GM13976 (cell line): ENCODE results near the gene SDE2.

Experiments
- DNase-seq: peaks from one replicate; pipeline ENCODE4 v3.0.0; 2012; ENCODE audit warnings: low spot score
- CTCF ChIP-seq: IDR thresholded peaks from 2 replicates; pipeline ENCODE4 v1.5.1; 2012; ENCODE audit warnings: borderline replicate concordance, mild to moderate bottlenecking; ENCODE audit not compliant: insufficient read depth; ENCODE audit errors: extremely low read depth, missing control alignments, control extremely low read depth
- in situ Hi-C: fragments of 300-500 bp; cut with MboI; formaldehyde crosslinking; loops from one replicate; pipeline ENCODE4 v1.12.0; 2022; ENCODE audit warnings: low sequenced_read_pairs, mixed read lengths, inconsistent platforms; ENCODE audit not compliant: unreplicated experiment

SDE2 gene

GRCh38 chr1:226029093-226029496 lies 30.0 kb upstream of the SDE2 start:
- TF ChIP-seq CTCF: no peak
- in situ Hi-C loops: no loop called here
- peak; percentile 59 for DNase-seq

- DNase-seq: no peak
- in situ Hi-C loops: no loop called here
- TF ChIP-seq CTCF: no peak
Measured at GRCh38 chr1:226027538-226028217, 28.5 kb upstream of the SDE2 start.

- DNase-seq: no peak
- in situ Hi-C loops: no loop called here
- no peak for TF ChIP-seq CTCF
Measured at GRCh38 chr1:226026833-226027232, 27.7 kb upstream of the SDE2 start.

GRCh38 chr1:226023735-226024134 lies 24.6 kb upstream of the SDE2 start:
- in situ Hi-C loops: no loop called here
- no peak for DNase-seq
- TF ChIP-seq CTCF: no peak

- TF ChIP-seq CTCF: no peak
- in situ Hi-C loops: no loop called here
- DNase-seq: no peak
Measured at GRCh38 chr1:226021801-226022200, 22.7 kb upstream of the SDE2 start.

- no peak for DNase-seq
- in situ Hi-C loops: no loop called here
- TF ChIP-seq CTCF: no peak
Measured at GRCh38 chr1:226021401-226021800, 22.3 kb upstream of the SDE2 start.

GRCh38 chr1:226019572-226019971 lies 20.4 kb upstream of the SDE2 start:
- in situ Hi-C loops: no loop called here
- no peak for TF ChIP-seq CTCF
- DNase-seq: no peak
